GM18511 (cell line): ENCODE measurements around the gene KLK13.

Source experiments
- ATAC-seq: cut with Tn5 transposase; IDR thresholded peaks from one replicate; pipeline ENCODE4 v1.9.1; 2021; ENCODE audit warnings: mild to moderate bottlenecking, moderate library complexity; ENCODE audit not compliant: unreplicated experiment

KLK13 gene

GRCh38 chr19:51064534-51065220 lies at the start of gene KLK13:
KLK13 (minus strand) TSS chr19:51065092; CDS start chr19:51065067, 25 bp downstream.
- ATAC-seq: no peak

- no peak for ATAC-seq
Measured at GRCh38 chr19:51114087-51114729, 49.3 kb upstream of the KLK13 start.

- ATAC-seq: no peak
Measured at GRCh38 chr19:51111606-51112005, 46.7 kb upstream of the KLK13 start.

GRCh38 chr19:51110666-51110971 lies 45.7 kb upstream of the KLK13 start:
- no peak for ATAC-seq

GRCh38 chr19:51108805-51109146 lies 43.9 kb upstream of the KLK13 start:
- peak; percentile 37 for ATAC-seq

GRCh38 chr19:51108066-51108804 lies 43.3 kb upstream of the KLK13 start, which contains the start of gene CTU1:
CTU1 (minus strand) TSS chr19:51108409; CDS start chr19:51104569, 3,840 bp downstream.
- ATAC-seq: peak; percentile 96

- peak; percentile 10 for ATAC-seq
Measured at GRCh38 chr19:51107406-51108065, 42.6 kb upstream of the KLK13 start.

GRCh38 chr19:51103926-51104341 lies 39.0 kb upstream of the KLK13 start:
- no peak for ATAC-seq

GRCh38 chr19:51102991-51103390 lies 38.1 kb upstream of the KLK13 start:
- ATAC-seq: no peak

- no peak for ATAC-seq
Measured at GRCh38 chr19:51101171-51101865, 36.4 kb upstream of the KLK13 start.

GRCh38 chr19:51100601-51101000 lies 35.7 kb upstream of the KLK13 start:
- no peak for ATAC-seq

- no peak for ATAC-seq
Measured at GRCh38 chr19:51099047-51099382, 34.1 kb upstream of the KLK13 start.

GRCh38 chr19:51098365-51099046 lies 33.6 kb upstream of the KLK13 start:
- no peak for ATAC-seq

GRCh38 chr19:51097796-51098195 lies 32.9 kb upstream of the KLK13 start:
- ATAC-seq: no peak

GRCh38 chr19:51097166-51097738 lies 32.4 kb upstream of the KLK13 start:
- no peak for ATAC-seq

- no peak for ATAC-seq
Measured at GRCh38 chr19:51096473-51097165, 31.7 kb upstream of the KLK13 start.

GRCh38 chr19:51094696-51095279 lies 29.9 kb upstream of the KLK13 start:
- no peak for ATAC-seq

GRCh38 chr19:51093510-51094345 lies 28.8 kb upstream of the KLK13 start:
- ATAC-seq: no peak
